ENCODE data around the gene SULT2B1. TPM values are rescaled to one million over a fixed set of nuclear protein-coding genes. Genes with fewer than 3 reads are reported as not detected.

SULT2B1 gene
- not detected for total RNA-seq

DNA sequence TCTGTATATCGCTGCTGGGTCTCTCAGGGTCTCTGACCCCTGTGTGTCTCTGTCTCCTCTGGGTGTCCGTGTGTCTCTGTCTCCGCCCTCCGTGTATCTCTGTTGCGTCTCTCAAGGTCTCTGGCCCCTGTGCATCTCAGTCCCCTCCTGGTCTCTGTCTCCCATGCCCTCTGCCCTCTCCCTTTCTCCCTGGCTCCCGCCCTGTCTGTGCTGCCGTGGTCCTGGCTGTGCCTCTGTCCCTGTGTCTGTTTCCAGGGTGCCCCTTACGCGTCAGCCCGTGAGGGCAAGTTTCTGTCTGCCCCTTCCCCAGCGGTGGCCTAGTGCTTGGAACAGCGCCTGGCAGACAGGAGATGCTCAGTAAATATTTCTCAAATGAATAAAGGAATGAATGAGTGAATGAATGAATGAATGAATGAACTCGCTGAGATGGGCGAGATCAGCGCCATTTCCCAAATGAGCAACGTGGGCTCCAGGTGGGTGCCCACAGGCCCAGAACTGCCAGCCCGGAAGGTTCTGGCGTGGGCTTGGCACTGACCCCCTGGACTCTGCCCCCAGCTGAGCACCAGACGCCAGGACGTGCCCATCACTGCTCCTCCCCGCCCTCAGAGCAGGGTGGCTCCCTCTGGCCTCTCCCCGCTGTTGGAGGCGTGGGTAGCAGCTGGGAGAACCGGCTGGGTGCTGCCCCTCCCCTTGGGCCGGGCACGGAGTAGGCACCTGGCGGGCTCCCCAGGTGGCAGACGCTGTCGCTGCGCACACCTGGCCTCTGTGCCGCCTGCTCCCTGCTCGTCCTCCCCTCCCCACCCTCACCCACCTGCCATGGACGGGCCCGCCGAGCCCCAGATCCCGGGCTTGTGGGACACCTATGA is at the start of gene SULT2B1:
TSS of gene SULT2B1 (plus strand) at position 736 of the 866 bp plus-strand sequence. CDS start at position 817, 81 bp downstream.

DNA sequence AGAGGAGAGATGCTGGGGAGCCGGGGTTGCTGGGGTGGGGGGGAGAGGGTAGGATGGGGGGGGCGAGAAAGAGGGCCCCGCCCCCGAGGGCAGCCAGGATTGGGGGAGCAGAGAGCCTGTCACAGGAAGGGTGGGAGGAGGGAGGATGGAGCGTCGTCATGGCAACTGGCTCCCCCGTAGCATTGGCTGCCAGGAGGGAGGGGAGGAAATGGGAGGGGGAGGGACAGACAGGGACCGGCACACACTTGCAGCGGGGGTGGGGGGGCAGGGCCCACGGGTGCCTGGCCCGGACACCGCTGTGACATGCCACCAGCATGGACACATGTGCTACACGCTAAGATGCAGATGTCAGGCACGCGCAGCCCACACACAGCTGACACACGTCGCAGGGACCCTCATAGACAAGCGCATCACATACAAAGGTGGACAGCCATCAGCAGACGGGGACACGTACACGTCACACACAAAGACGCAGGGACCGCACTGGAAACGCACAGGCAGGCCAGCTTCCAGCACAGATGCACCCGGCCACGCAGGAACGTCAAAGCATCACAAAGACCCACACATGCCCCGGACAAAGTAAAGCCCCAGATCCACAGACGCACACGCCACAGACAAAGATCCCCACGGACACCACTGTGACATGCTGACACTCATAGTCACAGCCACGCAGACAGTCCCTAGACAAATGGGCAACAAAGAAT is 40.0 kb upstream of the SULT2B1 start, which contains the start of gene LMTK3:
TSS of gene LMTK3 (minus strand) at position 36 of the 704 bp plus-strand sequence. CDS start 259 bp downstream, outside the sequence.

DNA sequence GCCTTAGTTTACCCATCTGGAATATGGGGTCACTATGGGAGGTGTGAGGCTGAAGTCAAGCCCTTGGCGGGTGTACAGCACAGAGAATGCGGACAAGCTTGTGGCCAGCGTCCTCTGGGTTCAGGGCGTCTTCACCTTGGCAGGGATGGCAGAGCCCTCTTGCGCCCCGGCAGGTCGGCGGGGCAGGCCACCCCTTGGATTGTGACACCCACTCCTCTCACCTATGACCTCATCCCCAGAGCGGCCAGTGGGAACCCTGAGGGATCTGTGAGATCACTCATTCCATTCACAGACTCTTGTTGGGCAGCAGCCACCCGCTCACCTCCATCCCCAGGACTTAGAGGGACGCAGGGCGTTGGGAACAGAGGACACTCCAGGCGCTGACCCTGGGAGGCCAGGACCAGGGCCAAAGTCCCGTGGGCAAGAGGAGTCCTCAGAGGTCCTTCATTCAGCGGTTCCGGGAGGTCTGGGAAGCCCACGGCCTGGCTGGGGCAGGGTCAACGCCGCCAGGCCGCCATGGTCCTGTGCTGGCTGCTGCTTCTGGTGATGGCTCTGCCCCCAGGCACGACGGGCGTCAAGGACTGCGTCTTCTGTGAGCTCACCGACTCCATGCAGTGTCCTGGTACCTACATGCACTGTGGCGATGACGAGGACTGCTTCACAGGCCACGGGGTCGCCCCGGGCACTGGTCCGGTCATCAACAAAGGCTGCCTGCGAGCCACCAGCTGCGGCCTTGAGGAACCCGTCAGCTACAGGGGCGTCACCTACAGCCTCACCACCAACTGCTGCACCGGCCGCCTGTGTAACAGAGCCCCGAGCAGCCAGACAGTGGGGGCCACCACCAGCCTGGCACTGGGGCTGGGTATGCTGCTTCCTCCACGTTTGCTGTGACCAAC is 54.7 kb downstream of the SULT2B1 start, which contains the start of gene SPACA4:
TSS of gene SPACA4 (plus strand) at position 280 of the 896 bp plus-strand sequence. CDS start at position 517, 237 bp downstream.

DNA sequence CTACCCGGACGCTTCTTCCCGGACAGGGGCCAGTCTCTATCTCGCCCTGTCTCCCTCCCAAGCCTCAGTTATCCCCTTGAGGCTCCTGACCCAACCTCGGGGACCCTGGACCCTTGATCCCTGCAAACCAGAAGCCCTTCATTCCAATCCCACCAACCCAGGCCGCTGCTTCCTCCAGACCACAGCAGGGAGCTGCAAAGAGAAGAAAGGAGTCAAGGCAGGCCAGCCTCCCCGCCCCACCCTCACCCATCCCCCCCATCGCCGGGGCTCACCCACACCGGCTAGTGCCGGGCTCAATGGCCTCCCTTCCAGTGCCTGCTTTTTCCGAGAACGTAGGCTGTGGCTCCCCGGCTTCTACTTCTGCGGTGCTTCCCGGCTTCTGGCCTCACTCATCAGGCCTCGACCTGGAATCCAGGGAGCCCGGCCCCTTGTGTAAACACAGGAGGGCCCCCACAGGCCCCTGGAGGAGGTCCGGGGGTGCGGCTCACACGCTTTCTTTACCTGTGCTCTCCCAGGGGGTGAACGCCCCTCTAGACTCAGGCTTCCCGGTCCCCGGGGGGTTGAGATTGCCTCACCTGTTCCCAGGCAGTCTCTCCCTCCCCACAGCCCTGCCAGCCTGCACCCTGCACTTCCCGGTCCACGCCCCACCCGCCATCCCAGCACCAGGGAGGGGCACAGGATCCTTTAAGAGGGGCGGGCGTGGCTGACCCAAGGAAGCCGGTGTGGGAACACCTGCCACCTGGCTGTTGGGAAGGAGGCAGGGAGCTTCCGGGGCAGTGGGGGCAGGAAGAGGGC is 62.7 kb downstream of the SULT2B1 start, which contains the start of gene FAM83E:
TSS of gene FAM83E (minus strand) at position 641 of the 795 bp plus-strand sequence. CDS start 1,704 bp downstream, outside the sequence.

DNA sequence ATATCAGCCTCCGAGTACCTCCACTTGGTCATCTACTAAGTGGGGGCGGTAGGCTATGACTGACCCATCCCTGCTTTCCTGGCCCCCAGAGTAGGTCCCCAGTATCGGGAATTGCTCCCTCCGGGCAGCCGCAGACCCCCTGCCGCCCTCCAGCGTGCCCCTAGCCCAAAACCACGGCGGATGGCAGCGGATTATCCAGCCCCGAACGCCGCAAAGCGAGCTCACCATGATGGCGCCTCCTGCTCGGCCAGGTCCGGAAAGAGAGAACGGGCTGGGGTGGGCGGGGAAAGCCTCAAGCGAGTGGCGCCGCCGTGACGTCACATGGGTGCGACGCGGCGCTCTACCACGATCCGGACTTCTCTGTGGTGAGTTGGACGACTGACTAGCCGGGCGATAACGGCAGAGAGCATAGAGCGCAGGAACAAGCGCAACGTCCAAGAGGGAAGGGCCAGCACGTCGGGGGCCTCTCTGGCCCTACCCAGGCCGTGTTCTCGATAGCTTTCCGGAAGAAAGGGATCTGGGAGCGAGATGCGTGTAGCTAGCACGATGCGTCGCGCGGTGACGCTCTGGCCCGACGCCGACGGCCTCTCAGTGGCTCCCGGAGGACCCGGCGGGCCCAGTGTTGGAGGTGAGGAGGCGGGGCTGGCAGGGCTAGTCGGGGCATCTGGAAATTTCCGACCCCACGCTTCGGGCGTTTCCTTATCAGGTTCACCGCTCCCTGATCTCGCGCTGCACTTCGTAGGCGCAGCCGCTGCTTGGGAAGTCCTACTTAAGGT is 67.1 kb downstream of the SULT2B1 start, which contains the start of the genes RPL18 and SPHK2:
TSS of gene RPL18 (minus strand) at position 263 of the 776 bp plus-strand sequence. CDS start at position 228, 35 bp downstream.
TSS of gene SPHK2 (plus strand) at position 591 of the 776 bp plus-strand sequence. CDS start 1,009 bp downstream, outside the sequence.

DNA sequence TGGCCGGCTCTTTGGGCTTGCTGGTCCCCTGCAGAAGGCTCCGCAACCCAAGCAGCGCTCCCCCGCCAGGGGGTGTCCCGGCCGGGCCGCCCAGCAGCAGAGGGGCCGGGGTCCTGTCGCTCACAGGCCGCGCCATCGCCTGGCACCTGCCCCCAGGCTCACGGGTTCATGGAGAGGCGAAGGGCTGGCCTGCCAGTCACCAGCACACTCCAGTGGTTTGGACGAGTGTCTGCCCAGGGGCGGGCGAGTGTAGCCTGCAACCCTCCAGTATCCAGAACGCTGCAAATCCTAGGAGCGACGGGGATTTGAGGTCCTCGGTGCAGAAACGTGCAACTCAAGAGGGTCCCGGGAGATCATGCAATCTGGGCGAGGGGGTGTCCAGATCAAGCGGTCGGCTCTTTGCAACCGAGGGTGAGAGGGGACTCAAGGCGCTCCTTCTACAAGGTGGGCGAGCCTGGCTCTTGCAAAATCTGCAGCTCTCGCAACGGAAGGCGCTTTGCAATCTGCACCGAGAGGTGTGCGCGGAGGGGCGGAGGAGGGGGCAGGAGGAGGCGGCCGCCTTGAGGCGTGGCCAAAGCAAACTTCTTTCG is 85.0 kb downstream of the SULT2B1 start, which contains the start of gene DBP:
TSS of gene DBP (minus strand) at position 521 of the 590 bp plus-strand sequence. CDS start at position 136, 385 bp downstream.

DNA sequence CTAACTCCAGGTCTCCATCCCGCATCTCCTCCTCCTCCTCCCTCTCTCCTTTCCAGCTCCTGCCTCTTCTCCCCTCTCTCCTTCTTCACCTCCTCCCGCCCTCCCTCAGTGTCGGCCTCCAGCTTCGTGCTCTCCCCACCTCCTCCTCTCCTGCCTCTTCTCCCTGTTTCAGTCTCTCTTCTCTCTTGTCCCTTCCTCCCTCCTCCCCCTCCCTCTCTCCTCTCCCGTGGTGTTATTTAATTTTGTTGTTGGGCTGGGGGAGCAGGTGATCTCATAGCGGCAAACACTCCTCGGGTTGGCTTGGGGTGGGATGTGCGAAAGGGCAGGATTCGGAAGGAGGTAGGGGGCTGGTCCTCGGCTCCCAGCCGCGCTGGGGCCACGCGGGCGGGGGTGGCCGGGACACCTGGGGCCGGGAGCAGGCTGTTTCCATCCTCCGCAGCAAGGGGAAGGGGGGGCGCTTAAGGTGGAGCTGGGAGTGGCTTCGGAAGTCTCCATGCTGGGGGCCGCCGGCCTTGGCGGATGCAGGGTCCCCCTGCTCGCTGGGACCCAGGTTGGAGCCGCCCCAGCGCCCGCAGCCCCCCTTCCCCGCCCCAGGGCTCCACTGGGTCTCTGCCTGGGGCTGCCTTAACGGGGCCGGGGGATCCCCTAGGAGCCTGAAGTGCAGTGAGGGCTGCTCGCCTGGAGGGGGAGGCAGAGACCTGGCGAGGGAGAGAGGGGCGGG is 94.2 kb downstream of the SULT2B1 start, which contains the start of gene CA11:
TSS of gene CA11 (minus strand) at position 187 of the 721 bp plus-strand sequence. CDS start 555 bp downstream, outside the sequence.

Other genes with a start within 250 kb of the SULT2B1 start
- 4.6 TPM for gene EMP3, start 226.6 kb upstream of the SULT2B1 start, total RNA-seq
- 6.0 TPM for gene TMEM143, start 188.2 kb upstream of the SULT2B1 start, total RNA-seq
- gene SYNGR4, start 187.8 kb upstream of the SULT2B1 start, total RNA-seq: not detected
- 35.3 TPM for gene KDELR1, start 160.6 kb upstream of the SULT2B1 start, total RNA-seq
- gene GRIN2D, start 158.5 kb upstream of the SULT2B1 start, total RNA-seq: 15.7 TPM
- gene GRWD1, start 106.2 kb upstream of the SULT2B1 start, total RNA-seq: 11.8 TPM
- 0.92 TPM for gene KCNJ14, start 96.6 kb upstream of the SULT2B1 start, total RNA-seq
- 57.7 TPM for gene CYTH2, start 82.8 kb upstream of the SULT2B1 start, total RNA-seq
- 16.4 TPM for gene LMTK3, start 40.3 kb upstream of the SULT2B1 start, total RNA-seq
- not detected for gene SPACA4, start 54.6 kb downstream of the SULT2B1 start, total RNA-seq
- not detected for gene FAM83E, start 62.9 kb downstream of the SULT2B1 start, total RNA-seq
- gene RPL18, start 67.0 kb downstream of the SULT2B1 start, total RNA-seq: 1,122 TPM
- 12.5 TPM for gene SPHK2, start 67.3 kb downstream of the SULT2B1 start, total RNA-seq
- 7.6 TPM for gene DBP, start 85.2 kb downstream of the SULT2B1 start, total RNA-seq
- gene CA11, start 94.0 kb downstream of the SULT2B1 start, total RNA-seq: 21.9 TPM
- gene NTN5, start 120.8 kb downstream of the SULT2B1 start, total RNA-seq: not detected
- 0.46 TPM for gene FUT2, start 143.8 kb downstream of the SULT2B1 start, total RNA-seq
- gene MAMSTR, start 167.6 kb downstream of the SULT2B1 start, total RNA-seq: 1.6 TPM
- gene RASIP1, start 188.4 kb downstream of the SULT2B1 start, total RNA-seq: 4.8 TPM
- not detected for gene IZUMO1, start 194.7 kb downstream of the SULT2B1 start, total RNA-seq
- gene FUT1, start 200.5 kb downstream of the SULT2B1 start, total RNA-seq: 10.8 TPM
- not detected for gene FGF21, start 203.4 kb downstream of the SULT2B1 start, total RNA-seq